Fibroblast of lung (primary cell): ENCODE measurements around the gene ARL4D.

ENCODE experiments used
- EZH2 ChIP-seq: IDR thresholded peaks from 2 replicates; pipeline ENCODE4 v1.5.1; 2012; ENCODE audit warnings: low read length, control low read depth, mild to moderate bottlenecking; ENCODE audit errors: missing control alignments
- TF ChIP-seq, protein P1 (sequence below), 2 donors: IDR thresholded peaks in 1 of 2; conservative IDR thresholded peaks in 1 of 2; 1 replicate in 1 of 2; 2 replicates in 1 of 2; pipeline ENCODE4 v1.5.1; 2011 to 2012; ENCODE audit warnings: low read length in 2 of 2, control low read depth in 1 of 2, inconsistent platforms in 1 of 2, low read depth in 1 of 2, mild to moderate bottlenecking in 1 of 2

DNA sequence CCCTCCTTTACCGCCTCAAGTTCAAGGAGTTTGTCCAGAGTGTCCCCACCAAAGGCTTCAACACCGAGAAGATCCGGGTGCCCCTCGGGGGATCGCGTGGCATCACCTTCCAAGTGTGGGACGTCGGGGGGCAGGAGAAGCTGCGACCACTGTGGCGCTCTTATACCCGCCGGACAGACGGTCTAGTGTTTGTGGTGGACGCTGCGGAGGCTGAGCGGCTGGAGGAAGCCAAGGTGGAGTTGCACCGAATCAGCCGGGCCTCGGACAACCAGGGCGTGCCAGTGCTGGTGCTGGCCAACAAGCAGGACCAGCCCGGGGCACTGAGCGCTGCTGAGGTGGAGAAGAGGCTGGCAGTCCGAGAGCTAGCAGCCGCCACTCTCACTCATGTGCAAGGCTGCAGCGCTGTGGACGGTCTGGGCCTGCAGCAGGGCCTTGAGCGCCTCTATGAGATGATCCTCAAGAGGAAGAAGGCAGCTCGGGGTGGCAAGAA lies 1.1 kb downstream of the ARL4D start:
- TF ChIP-seq, protein P1, sequence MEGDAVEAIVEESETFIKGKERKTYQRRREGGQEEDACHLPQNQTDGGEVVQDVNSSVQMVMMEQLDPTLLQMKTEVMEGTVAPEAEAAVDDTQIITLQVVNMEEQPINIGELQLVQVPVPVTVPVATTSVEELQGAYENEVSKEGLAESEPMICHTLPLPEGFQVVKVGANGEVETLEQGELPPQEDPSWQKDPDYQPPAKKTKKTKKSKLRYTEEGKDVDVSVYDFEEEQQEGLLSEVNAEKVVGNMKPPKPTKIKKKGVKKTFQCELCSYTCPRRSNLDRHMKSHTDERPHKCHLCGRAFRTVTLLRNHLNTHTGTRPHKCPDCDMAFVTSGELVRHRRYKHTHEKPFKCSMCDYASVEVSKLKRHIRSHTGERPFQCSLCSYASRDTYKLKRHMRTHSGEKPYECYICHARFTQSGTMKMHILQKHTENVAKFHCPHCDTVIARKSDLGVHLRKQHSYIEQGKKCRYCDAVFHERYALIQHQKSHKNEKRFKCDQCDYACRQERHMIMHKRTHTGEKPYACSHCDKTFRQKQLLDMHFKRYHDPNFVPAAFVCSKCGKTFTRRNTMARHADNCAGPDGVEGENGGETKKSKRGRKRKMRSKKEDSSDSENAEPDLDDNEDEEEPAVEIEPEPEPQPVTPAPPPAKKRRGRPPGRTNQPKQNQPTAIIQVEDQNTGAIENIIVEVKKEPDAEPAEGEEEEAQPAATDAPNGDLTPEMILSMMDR (conservative IDR thresholded peaks at IDR 0.05 in 1 of 2, IDR thresholded peaks at IDR 0.05 in 1 of 2; ENCODE audit: low read depth in 1 of 2, low read length in 2 of 2) = no peak
- TF ChIP-seq EZH2 = no peak
